Esophagus squamous epithelium (tissue), 5 donors: ENCODE results near the gene BAG3. TPM values are rescaled to one million over a fixed set of nuclear protein-coding genes. Genes with fewer than 3 reads are reported as not detected.

Source experiments
- DNase-seq: peaks from one replicate; lab custom pipeline; 2025; lab: John Stamatoyannopoulos, UW
- H3K27ac ChIP-seq, 4 donors: fragments of 200-600 bp; sonication (generic); one replicate each; pipeline ENCODE4 v1.5.1; 2016 to 2019; ENCODE audit warnings: mild to moderate bottlenecking in 1 of 4
- H3K27me3 ChIP-seq, 4 donors: fragments of 200-600 bp; sonication (generic); 1 replicate in 3 of 4; 2 replicates in 1 of 4; pipeline versions ENCODE4 v1.5.1 to v1.6.0; 2017 to 2021; ENCODE audit warnings: antibody characterized with exemption in 1 of 4
- H3K36me3 ChIP-seq, 3 donors: fragments of 200-600 bp; sonication (generic); one replicate each; pipeline ENCODE4 v1.5.1; 2016 to 2019
- H3K4me1 ChIP-seq, 3 donors: fragments of 200-600 bp; sonication (generic); one replicate each; pipeline ENCODE4 v1.5.1; 2017 to 2019
- H3K4me3 ChIP-seq, 4 donors: fragments of 200-600 bp; sonication (generic); 1 replicate in 3 of 4; 2 replicates in 1 of 4; pipeline ENCODE4 v1.5.1; 2016 to 2019; ENCODE audit warnings: mild to moderate bottlenecking in 2 of 4, moderate library complexity in 1 of 4
- H3K9me3 ChIP-seq, 3 donors: fragments of 200-600 bp; sonication (generic); one replicate each; pipeline ENCODE4 v1.5.1; 2016 to 2019
- POLR2A ChIP-seq, 4 donors: fragments of 450-650 bp; IDR thresholded peaks; one replicate each; pipeline ENCODE4 v1.6.1; 2017; ENCODE audit warnings: antibody characterized with exemption in 4 of 4, mild to moderate bottlenecking in 4 of 4, moderate library complexity in 3 of 4
- WGBS, 2 donors: methylation state at CpG; one replicate each; pipeline ENCODE4 v1.1.5; 2018; 5-methylcytosine and 5-hydroxymethylcytosine counted together
- intact Hi-C: fragments of 100-400 bp; cut with DNase I; formaldehyde crosslinking; loops from one replicate; pipeline ENCODE4 v1.15.0; 2022
- total RNA-seq, 4 donors: library from RNA; depleted of rRNA; stranded (reverse); fragments of >200 nt; gene quantifications; one replicate each; pipeline ENCODE4 v1.1.0, GENCODE V29; 2016
- TF ChIP-seq, protein P1 (sequence below), 6 experiments: fragments of 450-650 bp in 4 of 6; fragments of 200-600 bp in 2 of 6; sonication (generic) in 2 of 6; IDR thresholded peaks; one replicate each; pipeline ENCODE4 v1.5.1; 2016 to 2019; ENCODE audit warnings: antibody characterized with exemption in 6 of 6, mild to moderate bottlenecking in 4 of 6, moderate library complexity in 4 of 6
- donor health status: DM: yes; HTN: yes; CAD: no.

Gene BAG3
- total RNA-seq, 4 donors from 2014 or later: 51.6 to 102 (median 57.2) TPM

DNA sequence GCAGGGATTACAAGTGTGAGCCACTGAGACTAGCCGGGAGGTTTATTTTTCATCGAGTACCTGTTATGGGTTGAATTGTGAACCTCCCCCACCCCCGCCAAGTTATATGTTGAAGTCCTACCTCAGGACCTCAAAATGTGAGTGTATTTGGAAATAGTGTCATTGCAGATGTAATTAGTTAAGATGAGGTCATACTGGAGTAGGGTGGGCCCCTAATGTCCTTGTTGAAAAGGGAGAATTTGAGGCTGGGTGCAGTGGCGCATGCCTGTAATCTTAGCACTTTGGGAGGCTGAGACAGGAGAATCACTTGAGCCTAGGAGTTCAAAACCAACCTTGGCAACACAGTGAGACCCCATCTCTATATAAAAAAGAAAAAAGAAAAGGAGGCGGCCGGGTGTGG lies 10.8 kb upstream of the BAG3 start:
- no peak overlapping the region for H3K4me3 ChIP-seq
- TF ChIP-seq, protein P1, sequence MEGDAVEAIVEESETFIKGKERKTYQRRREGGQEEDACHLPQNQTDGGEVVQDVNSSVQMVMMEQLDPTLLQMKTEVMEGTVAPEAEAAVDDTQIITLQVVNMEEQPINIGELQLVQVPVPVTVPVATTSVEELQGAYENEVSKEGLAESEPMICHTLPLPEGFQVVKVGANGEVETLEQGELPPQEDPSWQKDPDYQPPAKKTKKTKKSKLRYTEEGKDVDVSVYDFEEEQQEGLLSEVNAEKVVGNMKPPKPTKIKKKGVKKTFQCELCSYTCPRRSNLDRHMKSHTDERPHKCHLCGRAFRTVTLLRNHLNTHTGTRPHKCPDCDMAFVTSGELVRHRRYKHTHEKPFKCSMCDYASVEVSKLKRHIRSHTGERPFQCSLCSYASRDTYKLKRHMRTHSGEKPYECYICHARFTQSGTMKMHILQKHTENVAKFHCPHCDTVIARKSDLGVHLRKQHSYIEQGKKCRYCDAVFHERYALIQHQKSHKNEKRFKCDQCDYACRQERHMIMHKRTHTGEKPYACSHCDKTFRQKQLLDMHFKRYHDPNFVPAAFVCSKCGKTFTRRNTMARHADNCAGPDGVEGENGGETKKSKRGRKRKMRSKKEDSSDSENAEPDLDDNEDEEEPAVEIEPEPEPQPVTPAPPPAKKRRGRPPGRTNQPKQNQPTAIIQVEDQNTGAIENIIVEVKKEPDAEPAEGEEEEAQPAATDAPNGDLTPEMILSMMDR (IDR thresholded peaks at IDR 0.05): no peak
- no peak for TF ChIP-seq POLR2A (IDR thresholded peaks at IDR 0.05)
- peaks cover 0 to 19% (median 0%) of the 10 kb centered on the region in 3 donors for H3K4me1 ChIP-seq
- H3K27ac ChIP-seq: no peak overlapping the region
- H3K9me3 ChIP-seq: peaks cover 0 to 15% (median 0%) of the 10 kb centered on the region in 3 donors
- no peak for DNase-seq
- intact Hi-C loops: no loop called here
- H3K36me3 ChIP-seq: no peaks in the 10 kb centered on the region
- 94 to 100% methylated on average over 4 to 6 of the region's 6 CpGs for WGBS, 2 donors
- no peaks in the 10 kb centered on the region for H3K27me3 ChIP-seq

DNA sequence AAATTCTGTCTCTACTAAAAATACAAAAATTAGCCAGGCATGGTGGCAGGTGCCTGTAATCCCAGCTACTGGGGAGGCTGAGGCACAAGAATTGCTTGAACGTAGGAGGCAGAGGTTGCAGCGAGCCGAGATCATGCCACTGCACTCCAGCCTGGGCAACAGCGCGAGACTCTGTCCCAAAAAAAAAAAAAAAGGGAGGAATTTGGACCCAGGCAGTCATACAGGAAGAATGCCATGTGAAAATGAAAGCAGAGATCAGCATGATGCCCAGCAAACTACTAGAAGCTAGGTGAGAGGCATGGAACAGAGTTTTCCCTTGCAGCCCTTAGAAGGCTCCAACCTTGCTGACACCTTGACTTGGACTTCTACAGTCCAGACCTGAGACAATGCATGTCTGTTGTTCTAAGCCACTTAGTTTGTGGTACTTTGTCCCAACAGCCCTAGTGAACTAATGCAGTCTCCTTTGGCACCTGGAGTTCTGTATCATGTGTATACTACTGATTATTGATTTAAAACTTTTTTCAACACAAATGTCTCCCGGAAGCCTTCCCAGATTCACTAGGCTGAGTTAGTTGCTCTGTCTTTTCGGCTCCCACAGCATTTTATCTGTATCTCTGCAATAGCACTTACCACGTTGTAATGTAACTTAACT lies 10.2 kb upstream of the BAG3 start:
- no peaks in the 10 kb centered on the region for H3K27me3 ChIP-seq
- WGBS, 2 donors: 51 to 90% methylated on average over 4 to 8 of the region's 8 CpGs
- TF ChIP-seq POLR2A (IDR thresholded peaks at IDR 0.05): no peak
- TF ChIP-seq, protein P1 (IDR thresholded peaks at IDR 0.05): no peak
- intact Hi-C loops: no loop called here
- H3K4me3 ChIP-seq: no peak overlapping the region
- H3K27ac ChIP-seq: no peak overlapping the region
- no peaks in the 10 kb centered on the region for H3K36me3 ChIP-seq
- H3K9me3 ChIP-seq: peaks cover 0 to 16% (median 0%) of the 10 kb centered on the region in 3 donors
- DNase-seq: no peak
- H3K4me1 ChIP-seq: peaks cover 0 to 19% (median 0%) of the 10 kb centered on the region in 3 donors

DNA sequence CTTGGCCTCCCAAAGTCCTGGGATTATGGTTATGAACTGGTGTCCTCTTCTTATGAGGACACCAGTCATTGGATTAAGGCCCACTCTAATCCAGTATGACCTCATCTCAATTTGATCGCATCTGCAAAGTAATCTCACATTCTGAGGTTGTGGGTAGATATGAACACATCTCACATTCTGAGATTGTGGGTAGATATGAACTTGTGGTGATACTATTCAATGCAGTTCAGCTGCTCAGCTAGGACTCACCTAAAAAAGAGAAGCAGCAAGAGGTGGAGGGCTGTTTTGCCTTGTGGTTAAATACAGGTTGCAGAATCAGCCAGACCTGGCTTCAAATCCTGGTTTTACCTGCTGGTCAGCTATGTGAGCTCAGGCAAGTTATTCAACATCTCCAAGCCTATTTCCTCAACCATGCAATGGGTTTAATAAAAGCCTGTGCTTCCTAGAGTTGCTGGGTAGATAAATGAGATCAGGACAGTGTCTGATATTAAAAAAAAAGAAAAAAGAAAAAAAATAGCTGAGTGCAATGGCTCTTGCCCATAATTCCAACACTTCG lies 8.5 kb upstream of the BAG3 start:
- Histone ChIP-seq H3K27ac (peak overlapping the region in 1 of 4 donors; percentile 33), H3K27me3 (no peaks in the 10 kb centered on the region), H3K9me3 (peaks cover 0 to 16% (median 0%) of the 10 kb centered on the region in 3 donors), H3K4me1 (peaks cover 0 to 19% (median 0%) of the 10 kb centered on the region in 3 donors), H3K36me3 (no peaks in the 10 kb centered on the region), H3K4me3 (no peak overlapping the region)
- WGBS, 2 donors: 63 to 93% methylated on average over 2 of the region's 2 CpGs
- intact Hi-C loops: no loop called here
- DNase-seq: no peak
- no peak for TF ChIP-seq POLR2A (IDR thresholded peaks at IDR 0.05)

DNA sequence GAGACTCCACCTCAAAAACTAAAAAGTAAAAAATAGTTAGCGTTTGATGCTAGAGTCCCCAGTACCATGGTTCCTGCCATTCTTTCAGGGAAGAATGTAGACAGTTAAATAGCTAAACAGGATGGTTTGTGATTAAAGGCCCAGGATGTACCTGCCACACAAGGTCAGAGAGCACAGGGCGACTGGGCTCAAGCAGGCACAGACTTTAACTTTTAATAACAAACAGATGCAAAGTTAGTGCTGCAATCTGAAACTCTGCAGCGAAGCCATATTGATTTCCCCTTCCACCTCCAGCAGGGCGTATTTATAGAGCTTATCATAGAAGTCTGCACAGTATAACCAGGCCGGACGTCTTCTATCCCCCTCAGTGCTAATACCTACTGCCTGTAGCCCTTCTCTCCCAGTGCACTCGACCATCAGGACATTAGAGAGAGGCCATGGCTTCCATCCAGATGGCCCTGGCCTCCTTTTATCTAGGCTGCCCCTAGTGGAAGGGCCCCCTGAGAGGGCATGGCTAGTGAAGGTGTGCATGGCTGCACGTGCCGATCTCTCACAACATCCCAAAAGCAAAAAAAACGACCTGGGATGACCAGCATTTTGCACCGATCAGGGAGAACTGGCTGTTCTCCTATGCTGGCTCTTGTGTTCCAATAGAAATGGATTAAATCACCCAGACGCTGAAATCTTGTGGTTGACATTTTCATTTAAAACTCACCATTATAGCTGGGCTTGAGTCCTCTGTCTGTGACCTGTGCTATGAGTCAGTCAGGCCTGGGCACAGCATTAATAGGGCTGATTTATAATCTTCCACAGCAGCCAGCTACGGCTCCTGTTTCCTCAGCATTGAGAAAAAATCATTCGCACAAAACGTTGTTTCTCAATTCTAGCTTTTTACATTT lies 7.6 kb upstream of the BAG3 start:
- H3K27ac ChIP-seq: peak overlapping the region in 1 of 4 donors; percentile 33
- no peaks in the 10 kb centered on the region for H3K36me3 ChIP-seq
- no peaks in the 10 kb centered on the region for H3K27me3 ChIP-seq
- intact Hi-C loops: no loop called here
- DNase-seq: no peak
- peaks cover 0 to 19% (median 0%) of the 10 kb centered on the region in 3 donors for H3K4me1 ChIP-seq
- TF ChIP-seq, protein P1 (IDR thresholded peaks at IDR 0.05): no peak
- no peak for TF ChIP-seq POLR2A (IDR thresholded peaks at IDR 0.05)
- 81 to 83% methylated on average over 15 of the region's 15 CpGs for WGBS, 2 donors
- H3K4me3 ChIP-seq: no peak overlapping the region
- H3K9me3 ChIP-seq: peaks cover 0 to 16% (median 0%) of the 10 kb centered on the region in 3 donors

DNA sequence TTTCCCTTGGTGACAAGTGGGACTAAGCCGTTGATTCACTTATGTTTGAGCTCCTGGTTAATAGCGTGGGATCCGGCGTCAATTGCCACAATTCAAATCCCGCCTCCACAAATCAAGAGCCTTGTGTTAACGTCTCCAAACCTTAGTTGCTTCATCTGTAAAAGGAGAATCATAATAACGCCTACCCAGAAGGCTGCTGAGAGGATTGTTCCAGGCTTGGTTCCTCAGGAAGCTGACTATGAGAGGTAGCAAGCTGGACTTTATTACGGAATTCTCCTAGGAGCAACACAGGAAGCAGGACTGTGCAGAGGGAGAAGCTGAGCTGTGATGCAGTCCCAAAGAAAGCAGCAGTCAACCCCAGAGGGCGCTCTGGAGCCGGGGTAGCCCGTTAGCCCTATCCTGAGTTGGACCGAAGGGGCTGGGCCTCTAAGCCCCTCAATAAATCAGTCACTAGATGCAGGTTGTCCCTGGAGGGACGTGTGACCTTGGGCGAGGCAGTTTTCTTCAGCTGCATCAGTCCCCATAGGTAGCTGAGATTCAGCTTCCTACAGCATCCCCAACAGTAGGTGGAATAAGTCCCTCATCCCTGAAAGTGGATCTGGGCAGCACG lies 6.9 kb upstream of the BAG3 start:
- 71% methylated on average over 4 to 13 of the region's 15 CpGs for WGBS, 2 donors
- TF ChIP-seq POLR2A (IDR thresholded peaks at IDR 0.05): no peak
- no peaks in the 10 kb centered on the region for H3K27me3 ChIP-seq
- no peak overlapping the region for H3K27ac ChIP-seq
- H3K4me3 ChIP-seq: no peak overlapping the region
- H3K9me3 ChIP-seq: peaks cover 0 to 16% (median 0%) of the 10 kb centered on the region in 3 donors
- no peaks in the 10 kb centered on the region for H3K36me3 ChIP-seq
- no peak for DNase-seq
- peaks cover 0 to 19% (median 0%) of the 10 kb centered on the region in 3 donors for H3K4me1 ChIP-seq
- intact Hi-C loops: no loop called here
